GM18867 (cell line): ENCODE results near the gene ALDH9A1.
"Not testable (repeated sequence)": the region's sequence is repeated elsewhere in the genome, so short reads cannot be mapped to it uniquely, and the experiment has no call there.

Experiments
- ATAC-seq: cut with Tn5 transposase; IDR thresholded peaks from one replicate; pipeline ENCODE4 v1.9.1; 2021; ENCODE audit warnings: mild to moderate bottlenecking, moderate library complexity; ENCODE audit not compliant: unreplicated experiment

ALDH9A1 gene

GRCh38 chr1:165688046-165688445 is 10.3 kb downstream of the ALDH9A1 start:
- ATAC-seq = no peak

DNA sequence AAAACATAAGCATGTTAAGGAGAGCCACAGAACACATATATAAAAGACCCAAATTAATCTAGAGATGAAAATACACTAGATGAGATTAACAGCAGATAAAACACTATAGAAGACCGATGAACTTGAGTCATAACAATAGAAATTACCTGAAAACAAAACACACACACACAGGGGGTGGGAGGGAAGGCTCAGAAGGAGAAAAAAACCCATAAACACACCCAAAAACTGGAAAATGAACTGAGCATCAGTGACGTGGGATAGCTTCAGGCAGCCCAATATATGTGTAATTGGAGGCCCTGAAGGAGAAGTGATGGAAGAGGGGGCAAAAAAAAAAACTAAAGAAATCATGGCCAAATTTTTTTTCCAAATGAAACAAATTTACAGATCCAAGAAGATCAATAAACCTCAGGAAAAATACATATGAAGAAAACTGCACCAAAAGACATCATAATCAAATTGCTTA is 11.4 kb downstream of the ALDH9A1 start:
- ATAC-seq = peak; percentile 40

GRCh38 chr1:165686121-165686970 is 12.0 kb downstream of the ALDH9A1 start:
- ATAC-seq = peak; percentile 76

DNA sequence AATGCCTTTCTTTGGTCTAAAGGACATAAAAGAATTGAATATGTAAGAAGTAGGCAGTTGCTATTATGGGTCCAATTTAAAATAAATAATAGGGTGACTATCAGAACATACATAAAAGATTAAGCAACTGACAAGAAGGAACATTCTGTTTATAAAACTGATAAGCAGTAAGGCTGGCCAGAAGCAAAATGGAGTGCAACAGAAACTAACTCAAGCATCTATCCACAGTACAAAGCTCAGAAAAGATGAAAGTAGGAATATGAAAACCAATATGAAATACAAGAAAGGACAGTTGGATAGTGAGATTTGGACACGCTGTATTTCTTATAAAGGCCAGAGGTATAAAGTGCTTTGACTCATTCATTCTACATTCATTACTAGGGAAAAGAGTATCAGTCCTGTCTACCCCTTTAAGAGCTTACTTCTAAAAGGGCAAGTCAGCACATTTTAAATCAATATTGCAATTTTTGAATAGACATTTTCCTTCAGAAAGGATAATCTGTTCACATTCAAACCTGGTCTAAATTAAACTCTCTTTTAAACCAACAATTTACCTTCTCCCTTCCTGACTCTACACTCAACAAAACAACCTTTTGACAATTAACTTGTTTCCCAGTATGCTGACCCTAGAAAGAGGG is 14.4 kb downstream of the ALDH9A1 start:
- no peak for ATAC-seq

GRCh38 chr1:165680773-165681172 is 17.6 kb downstream of the ALDH9A1 start:
- ATAC-seq = not testable (repeated sequence)

DNA sequence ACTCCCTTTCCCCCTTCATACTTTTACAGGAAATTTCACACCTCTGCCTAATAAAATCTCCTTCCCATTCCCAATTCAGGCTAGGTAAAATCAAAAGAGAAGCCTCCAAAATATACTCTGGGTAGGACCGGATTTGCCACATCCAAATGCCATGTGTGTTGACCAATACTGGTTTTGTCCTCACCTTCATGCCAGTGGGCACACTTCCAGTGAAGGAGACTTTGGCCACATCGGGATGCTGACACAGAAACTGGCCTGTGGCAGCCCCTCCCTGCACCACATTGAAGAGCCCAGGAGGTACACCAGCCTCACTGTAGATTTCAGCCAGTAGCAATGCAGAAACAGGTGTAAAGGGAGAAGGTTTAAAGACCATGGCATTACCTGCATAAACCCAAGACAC is 18.1 kb downstream of the ALDH9A1 start:
- ATAC-seq = no peak

- ATAC-seq = no peak
These were observed 18.9 kb downstream of the ALDH9A1 start for GRCh38 chr1:165679282-165680036.

GRCh38 chr1:165678509-165678908 is 19.9 kb downstream of the ALDH9A1 start:
- no peak for ATAC-seq

GRCh38 chr1:165675794-165676193 is 22.6 kb downstream of the ALDH9A1 start:
- ATAC-seq = no peak

DNA sequence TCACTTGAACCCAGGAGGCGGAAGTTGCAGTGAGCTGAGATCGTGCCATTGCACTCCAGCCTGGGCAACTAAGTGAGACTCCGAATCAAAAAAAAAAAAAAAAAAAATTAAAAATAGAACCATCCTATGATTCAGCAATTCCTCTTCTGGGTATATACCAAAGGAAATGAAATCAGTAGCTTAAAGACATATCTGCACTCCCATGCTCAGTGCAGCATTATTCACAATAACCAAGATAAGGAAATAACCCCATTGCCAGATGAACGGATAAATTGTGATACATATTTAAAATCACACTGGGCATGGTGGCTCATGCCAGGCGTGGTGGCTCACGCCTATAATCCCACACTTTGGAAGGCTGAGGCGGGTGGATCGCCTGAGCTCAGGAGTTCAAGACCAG is 23.8 kb downstream of the ALDH9A1 start:
- ATAC-seq = no peak

DNA sequence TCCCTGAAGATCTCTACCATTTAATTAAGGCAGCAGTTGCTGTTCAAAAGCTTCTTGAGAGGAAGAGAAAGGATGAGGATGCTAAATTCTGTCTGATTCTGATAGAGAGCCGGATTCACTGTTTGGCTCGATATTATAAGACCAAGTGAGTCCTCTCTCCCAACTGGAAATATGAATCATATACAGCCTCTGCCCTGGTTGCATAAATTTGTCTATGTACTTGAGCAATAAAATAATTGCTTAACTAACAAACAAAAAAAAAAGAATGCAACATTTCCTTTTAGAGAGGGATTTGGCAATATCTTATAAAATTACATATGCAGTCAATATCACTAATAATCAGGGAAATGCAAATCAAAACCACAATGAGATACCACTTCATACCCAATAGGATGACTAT is 26.8 kb downstream of the ALDH9A1 start:
- ATAC-seq = no peak

- ATAC-seq = no peak
These were observed 30.2 kb downstream of the ALDH9A1 start for GRCh38 chr1:165668184-165668583.

GRCh38 chr1:165666152-165666825 is 32.1 kb downstream of the ALDH9A1 start:
- no peak for ATAC-seq

DNA sequence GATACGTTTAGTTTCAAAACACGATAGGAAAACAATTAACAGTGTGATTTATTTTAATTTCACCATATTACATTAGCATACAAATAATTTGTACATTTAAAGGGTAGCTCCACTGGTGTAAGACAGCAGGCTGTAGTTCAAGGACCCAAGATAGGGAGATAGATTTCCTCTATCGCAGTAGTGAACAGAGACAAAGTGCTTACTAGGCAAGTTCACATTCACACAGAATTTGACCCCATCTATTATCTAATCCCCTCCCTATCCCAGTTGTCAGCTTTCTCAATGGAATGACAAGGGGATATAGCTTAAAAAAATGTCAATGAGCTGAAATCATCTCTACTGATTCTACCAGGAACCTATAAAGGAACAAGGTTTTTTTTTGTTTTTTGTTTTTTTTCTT is 36.2 kb downstream of the ALDH9A1 start:
- no peak for ATAC-seq

DNA sequence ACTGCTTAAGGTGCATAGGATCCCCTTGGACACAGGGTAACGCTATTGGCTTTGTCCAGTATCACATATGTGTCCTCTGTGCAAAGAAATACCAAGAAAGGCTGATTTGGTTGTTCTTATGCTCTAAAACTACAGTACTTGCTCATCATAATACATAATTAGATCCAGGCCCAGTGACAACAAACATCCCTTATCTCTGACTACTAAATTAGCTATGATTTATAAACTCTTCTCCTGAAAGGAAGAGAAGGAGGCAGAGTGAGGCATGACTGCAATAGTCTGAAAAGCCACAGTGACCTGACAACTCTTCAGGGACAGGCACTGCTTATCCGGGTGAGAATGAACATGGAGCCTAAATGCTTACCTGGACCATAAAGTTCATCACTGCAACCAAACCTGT is 36.7 kb downstream of the ALDH9A1 start:
- no peak for ATAC-seq

DNA sequence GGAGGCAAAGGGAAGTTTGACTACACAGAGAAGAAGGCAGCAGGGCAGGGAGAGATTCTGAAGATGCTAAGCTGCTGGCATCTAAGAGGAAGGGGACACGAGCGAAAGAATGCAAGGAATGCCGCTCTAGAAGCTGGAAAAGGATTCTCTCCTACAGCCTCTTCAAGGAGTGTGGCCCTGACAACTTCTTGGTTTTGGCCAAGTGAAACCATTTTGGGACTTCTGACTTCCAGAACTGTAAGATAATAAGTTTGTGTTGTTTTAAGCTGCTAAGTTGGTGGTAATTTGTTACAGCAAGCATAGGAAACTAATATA is 38.8 kb downstream of the ALDH9A1 start:
- no peak for ATAC-seq

- not testable (repeated sequence) for ATAC-seq
These were observed 39.4 kb downstream of the ALDH9A1 start for GRCh38 chr1:165658766-165659580.

DNA sequence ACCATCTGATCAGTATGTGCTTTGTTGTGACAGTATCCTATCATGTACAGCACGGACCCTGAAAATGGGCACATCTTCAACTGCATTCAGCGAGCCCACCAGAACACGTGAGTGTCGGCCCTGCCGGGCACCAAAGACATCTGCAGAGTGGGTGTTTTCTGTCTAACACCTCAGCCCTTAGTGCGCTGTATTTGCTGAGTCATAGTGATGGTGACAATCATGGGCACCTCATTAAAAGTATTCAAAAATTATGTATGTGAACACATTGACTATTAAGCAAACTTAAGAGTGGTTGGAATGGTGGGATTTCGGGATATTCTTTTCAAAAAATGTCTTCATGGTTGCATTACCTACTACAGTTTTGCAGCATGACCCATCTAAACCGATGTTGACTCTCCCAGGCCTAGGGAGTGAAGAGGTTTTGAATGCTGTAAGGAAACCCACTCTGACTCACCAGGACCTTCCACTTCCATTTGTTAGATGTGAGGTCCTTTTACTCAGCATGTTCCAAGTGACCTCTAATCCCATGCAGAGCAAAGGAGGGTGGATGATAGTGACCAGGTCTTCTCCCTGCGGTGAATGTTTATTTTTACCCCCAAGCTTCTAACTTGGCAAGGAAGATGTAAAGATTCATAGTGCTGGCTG is 47.3 kb downstream of the ALDH9A1 start:
- no peak for ATAC-seq

DNA sequence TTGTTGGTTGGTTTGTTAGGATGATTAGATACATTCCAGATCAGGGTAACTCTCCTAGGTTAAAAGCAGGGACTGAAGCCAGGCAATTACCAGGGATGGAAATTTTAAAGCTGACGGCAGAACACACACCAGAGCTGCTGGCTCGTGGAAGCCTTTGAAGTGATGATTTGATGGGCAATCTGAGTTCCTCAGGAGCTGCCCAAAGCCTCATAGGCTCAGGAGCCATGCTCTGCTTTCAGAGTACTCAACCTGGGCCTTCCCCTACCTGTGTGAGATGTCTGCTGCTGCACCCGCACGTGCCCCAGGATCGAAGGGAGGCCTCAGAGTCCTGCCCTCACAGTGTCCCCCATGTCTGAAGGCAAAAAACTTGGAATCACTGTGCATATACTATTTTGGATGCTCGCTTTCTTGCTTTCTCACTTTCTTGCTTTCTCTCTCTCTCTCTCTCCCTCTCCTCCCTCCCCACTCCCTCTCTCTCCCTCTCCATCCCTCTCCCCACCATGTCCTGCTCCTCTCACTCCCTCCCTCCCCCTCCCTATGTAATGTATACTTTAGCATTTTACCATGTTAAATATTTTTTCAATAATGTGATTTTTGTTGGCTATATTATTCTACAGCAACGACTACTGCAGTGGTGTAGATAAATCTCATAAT is 49.3 kb downstream of the ALDH9A1 start:
- ATAC-seq = no peak
